Activated CD8-positive, alpha-beta T cell treated with anti-CD3 and anti-CD28 coated beads for 36 hours (primary cell): ENCODE data around the gene FRMD8. TPM values are rescaled to one million over a fixed set of nuclear protein-coding genes. Genes with fewer than 3 reads are reported as not detected.

Source experiments
- ATAC-seq: fragments of 200-7000 bp; cut with Tn5 transposase; one replicate; pipeline ENCODE4 v1.10.0; 2021; ENCODE audit warnings: mild to moderate bottlenecking, moderate library complexity
- CTCF ChIA-PET: fragments of 350-600 bp; sonication (Branson Sonifier 250); formaldehyde crosslinking; loops from one replicate; lab custom pipeline; 2021; ENCODE audit warnings: antibody characterized with exemption; lab: Charles Lee
- POLR2A ChIA-PET: fragments of 350-600 bp; sonication (Branson Sonifier 250); formaldehyde crosslinking; loops from one replicate; lab custom pipeline; 2021; ENCODE audit warnings: antibody characterized with exemption; lab: Charles Lee
- DNase-seq: peaks from one replicate; pipeline ENCODE4 v3.0.0-alpha.2; 2020
- H3K27ac Mint-ChIP-seq: one replicate; pipeline ENCODE4 v1.8.0; 2021; ENCODE audit warnings: mild to moderate bottlenecking, mixed read lengths
- H3K27me3 Mint-ChIP-seq: one replicate; pipeline ENCODE4 v1.8.0; 2021; ENCODE audit warnings: mixed read lengths
- H3K36me3 Mint-ChIP-seq: one replicate; pipeline ENCODE4 v1.8.0; 2021; ENCODE audit warnings: low read depth, mixed read lengths
- H3K4me1 Mint-ChIP-seq: one replicate; pipeline ENCODE4 v1.8.0; 2021; ENCODE audit warnings: low read depth, mixed read lengths
- H3K4me3 Mint-ChIP-seq: one replicate; pipeline ENCODE4 v1.8.0; 2021; ENCODE audit warnings: mild to moderate bottlenecking, moderate library complexity, mixed read lengths
- H3K9me3 Mint-ChIP-seq: one replicate; pipeline ENCODE4 v1.8.0; 2021; ENCODE audit warnings: mixed read lengths
- intact Hi-C: fragments of 100-400 bp; cut with micrococcal nuclease; formaldehyde crosslinking; loops from one replicate; pipeline ENCODE4 v1.10.0; 2022
- total RNA-seq, 2 experiments: library from RNA; stranded (reverse); gene quantifications; one replicate each; pipeline ENCODE4 v1.2.3, GENCODE V29; 2021
- TF ChIP-seq, protein P1 (sequence below): fragments of 200-600 bp; IDR thresholded peaks from one replicate; pipeline ENCODE4 v1.8.0; 2022; ENCODE audit warnings: antibody characterized with exemption, mild to moderate bottlenecking

The FRMD8 gene
- total RNA-seq, 2 experiments from 2014 or later, result 26.8 to 33.3 TPM

DNA sequence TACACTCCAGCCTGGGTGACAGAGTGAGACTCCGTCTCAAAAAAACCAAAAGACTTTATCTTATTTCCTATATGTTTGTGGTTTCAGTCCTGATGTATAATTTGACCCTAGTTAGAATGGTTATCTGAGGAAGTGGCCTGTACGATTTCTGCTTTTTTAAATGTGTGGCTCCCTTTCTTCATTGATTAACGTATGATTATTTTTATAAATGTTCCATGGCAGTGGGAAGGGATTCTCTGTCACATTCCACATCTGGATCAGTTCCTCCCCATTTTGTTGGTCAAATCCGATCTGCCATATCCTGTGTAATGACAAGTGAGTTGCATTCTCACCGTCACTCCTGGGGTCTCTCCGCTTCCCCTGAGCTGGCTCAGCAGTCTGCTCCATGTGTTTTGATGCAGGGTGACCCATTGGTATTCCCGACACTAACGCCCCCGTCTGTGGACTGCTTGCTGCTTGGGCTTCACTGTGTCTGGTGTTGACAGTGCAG, 56.5 kb downstream of the FRMD8 start:
- ATAC-seq, result no peak
- Mint-ChIP-seq H3K9me3 (no peaks in the 10 kb centered on the region), H3K27me3 (no peaks in the 10 kb centered on the region), H3K36me3 (peaks cover 42% of the 10 kb centered on the region), H3K27ac (peak overlapping the region; percentile 53), H3K4me1 (peaks cover 47% of the 10 kb centered on the region), H3K4me3 (no peak overlapping the region)
- intact Hi-C loops, result no loop called here
- no peak for DNase-seq
- ChIA-PET POLR2A (interaction anchor here (0.9 to 6.8 kb wide), 11 partner anchors 12 to 62 kb away, joined by 3 to 59 read pairs (median 6); partner anchors contain the start of genes MALAT1 and NEAT1), CTCF (interaction anchor here (1.1 kb wide), 1 partner anchor 26 kb away, joined by 3 read pairs; no protein-coding TSS in a partner anchor)
- TF ChIP-seq, protein P1, sequence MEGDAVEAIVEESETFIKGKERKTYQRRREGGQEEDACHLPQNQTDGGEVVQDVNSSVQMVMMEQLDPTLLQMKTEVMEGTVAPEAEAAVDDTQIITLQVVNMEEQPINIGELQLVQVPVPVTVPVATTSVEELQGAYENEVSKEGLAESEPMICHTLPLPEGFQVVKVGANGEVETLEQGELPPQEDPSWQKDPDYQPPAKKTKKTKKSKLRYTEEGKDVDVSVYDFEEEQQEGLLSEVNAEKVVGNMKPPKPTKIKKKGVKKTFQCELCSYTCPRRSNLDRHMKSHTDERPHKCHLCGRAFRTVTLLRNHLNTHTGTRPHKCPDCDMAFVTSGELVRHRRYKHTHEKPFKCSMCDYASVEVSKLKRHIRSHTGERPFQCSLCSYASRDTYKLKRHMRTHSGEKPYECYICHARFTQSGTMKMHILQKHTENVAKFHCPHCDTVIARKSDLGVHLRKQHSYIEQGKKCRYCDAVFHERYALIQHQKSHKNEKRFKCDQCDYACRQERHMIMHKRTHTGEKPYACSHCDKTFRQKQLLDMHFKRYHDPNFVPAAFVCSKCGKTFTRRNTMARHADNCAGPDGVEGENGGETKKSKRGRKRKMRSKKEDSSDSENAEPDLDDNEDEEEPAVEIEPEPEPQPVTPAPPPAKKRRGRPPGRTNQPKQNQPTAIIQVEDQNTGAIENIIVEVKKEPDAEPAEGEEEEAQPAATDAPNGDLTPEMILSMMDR, result no peak

DNA sequence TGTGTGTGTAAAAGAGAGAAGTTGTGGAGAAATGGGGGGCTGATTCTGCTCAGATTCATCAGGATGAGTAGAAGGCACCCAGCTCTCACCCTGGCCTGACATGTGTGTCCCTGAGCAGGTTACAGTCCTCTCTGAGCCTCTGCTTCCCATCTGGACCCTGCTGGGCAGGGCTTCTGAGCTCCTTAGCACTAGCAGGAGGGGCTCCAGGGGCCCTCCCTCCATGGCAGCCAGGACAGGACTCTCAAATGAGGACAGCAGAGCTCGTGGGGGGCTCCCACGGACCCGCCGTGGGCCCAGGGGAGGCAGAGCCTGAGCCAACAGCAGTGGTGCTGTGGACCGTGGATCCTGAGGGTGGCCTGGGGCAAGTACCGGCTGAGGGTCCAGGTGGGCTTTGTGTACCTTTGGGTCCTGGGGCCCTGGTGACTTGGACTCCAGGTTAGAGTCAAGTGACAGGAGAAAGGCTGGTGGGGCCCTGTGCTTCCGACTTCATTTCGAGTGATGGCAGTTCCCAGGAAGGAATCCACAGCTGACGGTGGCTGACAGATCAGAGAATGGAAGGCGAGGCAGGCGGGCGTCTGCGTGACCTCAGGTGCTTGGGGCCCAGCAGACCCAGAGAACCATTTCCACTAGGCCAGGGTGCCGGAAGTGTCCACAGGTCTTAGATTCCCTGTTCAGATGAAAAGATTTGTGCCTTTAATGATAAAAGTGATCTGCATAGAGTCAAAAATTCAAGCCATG, 58.0 kb downstream of the FRMD8 start:
- Mint-ChIP-seq H3K27me3 (no peaks in the 10 kb centered on the region), H3K9me3 (peaks cover 2% of the 10 kb centered on the region), H3K27ac (peak overlapping the region; percentile 53), H3K4me3 (no peak overlapping the region), H3K4me1 (peaks cover 43% of the 10 kb centered on the region), H3K36me3 (peaks cover 28% of the 10 kb centered on the region)
- TF ChIP-seq, protein P1, result no peak
- ATAC-seq (no peak), DNase-seq (no peak)
- intact Hi-C loops, result no loop called here
- ChIA-PET CTCF (no interaction called here), POLR2A (interaction anchor here (1.0 to 6.8 kb wide), 10 partner anchors 11 to 85 kb away, joined by 3 to 59 read pairs (median 3); partner anchors contain the start of genes MALAT1 and NEAT1)

DNA sequence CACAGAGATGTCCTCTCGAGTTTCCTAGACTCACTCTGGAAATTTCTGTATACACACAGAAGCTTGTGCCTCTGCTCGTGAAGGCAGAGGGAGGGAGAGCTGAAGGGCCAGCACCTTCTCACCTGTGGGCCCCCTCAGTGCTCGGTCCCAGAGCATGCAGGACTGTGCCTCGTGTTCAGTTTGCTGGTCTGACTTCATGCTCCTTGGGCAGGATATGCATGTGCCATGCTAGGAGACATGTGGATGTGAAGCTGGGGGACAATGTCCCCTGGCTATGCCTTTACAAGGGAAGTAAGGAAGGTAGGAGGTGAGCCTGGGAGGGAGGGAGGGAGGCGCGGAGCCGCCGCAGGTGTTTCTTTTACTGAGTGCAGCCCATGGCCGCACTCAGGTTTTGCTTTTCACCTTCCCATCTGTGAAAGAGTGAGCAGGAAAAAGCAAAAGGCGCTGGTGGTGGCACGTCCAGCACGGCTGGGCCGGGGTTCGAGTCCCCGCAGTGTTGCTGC, 58.7 kb downstream of the FRMD8 start:
- TF ChIP-seq, protein P1, result no peak
- ChIA-PET CTCF (no interaction called here), POLR2A (interaction anchor here (1.0 to 6.8 kb wide), 11 partner anchors 17 to 85 kb away, joined by 3 to 59 read pairs (median 5); partner anchors contain the start of genes MALAT1 and NEAT1)
- DNase-seq, result no peak
- Mint-ChIP-seq H3K36me3 (peaks cover 24% of the 10 kb centered on the region), H3K27me3 (no peaks in the 10 kb centered on the region), H3K9me3 (peaks cover 2% of the 10 kb centered on the region), H3K4me1 (peaks cover 36% of the 10 kb centered on the region), H3K27ac (peak overlapping the region; percentile 53), H3K4me3 (no peak overlapping the region)
- ATAC-seq, result no peak
- intact Hi-C loops, result no loop called here

DNA sequence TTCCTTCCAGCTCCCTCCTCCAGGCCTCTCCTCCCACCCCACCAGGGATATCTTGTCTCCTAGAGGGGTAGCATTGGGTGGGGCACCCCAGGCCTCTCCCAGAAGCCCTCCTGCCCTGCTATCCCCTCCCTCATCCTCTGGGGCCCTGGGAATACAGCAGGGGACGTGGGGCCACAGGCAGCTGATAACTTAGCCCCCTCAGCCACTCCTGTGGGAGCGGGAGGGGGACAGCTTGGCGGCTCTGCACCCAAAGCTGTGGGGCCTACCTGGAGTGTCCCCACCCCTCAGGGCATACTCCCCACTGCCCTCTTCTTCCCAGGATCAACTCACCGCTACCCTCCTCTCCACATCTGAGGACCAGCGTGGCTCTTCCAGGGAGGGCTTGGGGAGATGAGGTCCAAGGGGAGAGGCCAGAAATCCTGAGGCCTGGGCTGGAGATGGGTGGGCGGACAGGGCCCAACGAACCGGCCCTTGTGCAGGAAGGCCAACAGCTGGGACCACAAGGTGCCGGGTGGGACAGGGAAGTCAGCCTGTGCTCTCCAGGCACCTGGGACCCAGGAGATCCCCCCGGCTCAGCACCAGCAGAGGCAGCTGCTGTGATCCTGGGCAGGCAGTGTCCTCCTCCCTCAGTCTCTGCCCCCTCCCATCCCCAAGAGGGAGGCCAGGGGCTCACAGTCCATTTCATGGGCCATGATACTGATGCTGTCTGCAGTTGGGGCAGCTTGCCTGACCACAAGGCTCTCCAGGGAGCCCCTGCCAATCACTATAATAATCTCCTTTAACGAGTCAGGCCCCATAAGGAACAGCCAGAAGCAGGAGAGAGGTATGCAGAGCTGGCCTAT, 59.4 kb downstream of the FRMD8 start:
- POLR2A ChIA-PET, result interaction anchor here (0.6 to 6.8 kb wide), 15 partner anchors 9 to 245 kb away, joined by 3 to 59 read pairs (median 4); partner anchors contain the start of genes MALAT1 and NEAT1
- Mint-ChIP-seq H3K4me1 (peaks cover 31% of the 10 kb centered on the region), H3K4me3 (no peak overlapping the region), H3K27ac (peak overlapping the region; percentile 70), H3K9me3 (peaks cover 2% of the 10 kb centered on the region), H3K27me3 (no peaks in the 10 kb centered on the region), H3K36me3 (peaks cover 20% of the 10 kb centered on the region)
- intact Hi-C loops, result no loop called here
- ATAC-seq (peak; percentile 3), DNase-seq (no peak)
- CTCF ChIA-PET, result interaction anchor here (0.7 to 1.8 kb wide), 3 partner anchors 9 to 23 kb away, joined by 3 to 4 read pairs (median 3); no protein-coding TSS in a partner anchor
- TF ChIP-seq, protein P1, result no peak
